NAMALWA (cell line): ENCODE measurements around the gene GNPTAB.
A peak's percentile ranks its signal among the peaks of the same experiment; 100 is the strongest.

Experiments
- DNase-seq: peaks from one replicate; pipeline ENCODE4 v3.0.0-alpha.2; 2015; ENCODE audit warnings: low spot score

GNPTAB gene

DNA sequence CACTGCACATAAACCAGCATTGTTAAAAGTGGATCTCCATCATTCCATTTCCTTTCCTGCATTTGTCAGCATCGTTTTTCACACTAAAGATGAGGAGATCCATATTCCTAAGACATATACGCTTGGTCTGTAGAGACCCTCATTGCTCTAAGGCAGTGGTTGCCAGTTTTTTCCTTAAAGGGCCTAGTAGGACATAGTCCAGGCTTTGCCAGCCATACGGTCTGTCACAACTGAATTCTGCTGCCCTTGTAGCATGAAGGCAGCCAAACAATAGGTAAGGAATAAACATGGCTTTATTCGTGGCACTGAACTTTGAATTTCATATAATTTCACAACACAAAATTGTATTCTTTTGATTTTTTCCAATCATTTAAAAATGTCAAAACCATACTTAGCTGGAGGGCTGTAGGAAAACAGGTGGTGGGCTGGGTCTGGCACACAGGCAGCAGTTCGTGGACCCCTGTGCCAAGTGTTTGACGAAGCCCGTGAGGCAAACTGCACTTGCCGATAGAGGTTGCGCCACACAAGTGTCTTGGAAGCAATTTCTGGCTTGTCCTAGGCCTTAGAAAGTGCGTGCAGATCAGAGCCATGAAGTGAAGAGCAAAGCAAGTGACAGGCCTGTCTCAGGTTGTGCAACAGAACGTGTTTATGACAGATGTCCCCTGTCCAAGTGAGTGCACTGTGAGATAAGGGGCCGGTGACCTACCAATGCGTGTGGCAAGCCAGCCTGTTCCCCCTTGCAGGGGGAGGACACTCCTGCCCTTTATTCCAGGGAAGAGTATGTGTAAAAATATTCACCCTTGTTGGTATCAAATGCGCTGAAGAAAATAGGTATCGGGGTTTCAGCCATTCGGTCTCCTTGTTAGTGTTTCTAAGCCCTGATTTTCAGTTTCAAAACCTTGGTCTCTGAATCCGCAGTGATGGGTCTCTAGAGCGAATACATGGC is 134.2 kb downstream of the GNPTAB start:
- DNase-seq = peak; percentile 75

DNA sequence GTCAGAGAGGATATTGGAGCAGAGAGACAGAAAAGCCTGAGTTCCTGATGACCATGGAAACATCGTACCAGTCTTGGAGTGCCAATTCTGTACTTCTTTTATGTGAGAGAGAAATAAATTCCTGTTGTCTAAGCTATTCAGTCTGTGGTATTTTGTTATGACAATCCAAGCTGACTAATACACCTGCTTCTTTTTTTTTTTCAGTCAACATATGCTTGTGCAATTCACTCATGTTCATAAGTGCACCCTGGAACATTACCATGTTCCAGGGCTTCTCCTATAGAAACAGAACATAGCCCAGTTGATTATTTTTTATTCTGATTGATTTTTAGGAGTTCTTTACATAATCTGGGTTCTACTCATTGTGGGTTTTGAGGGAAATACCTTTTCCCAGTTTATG is 135.1 kb downstream of the GNPTAB start:
- DNase-seq = no peak
